ENCODE data around the gene GNPNAT1. TPM values are rescaled to one million over a fixed set of nuclear protein-coding genes. Genes with fewer than 3 reads are reported as not detected.

Gene GNPNAT1
- total RNA-seq, 1 donor from 2014 or later: 11.6 TPM

DNA sequence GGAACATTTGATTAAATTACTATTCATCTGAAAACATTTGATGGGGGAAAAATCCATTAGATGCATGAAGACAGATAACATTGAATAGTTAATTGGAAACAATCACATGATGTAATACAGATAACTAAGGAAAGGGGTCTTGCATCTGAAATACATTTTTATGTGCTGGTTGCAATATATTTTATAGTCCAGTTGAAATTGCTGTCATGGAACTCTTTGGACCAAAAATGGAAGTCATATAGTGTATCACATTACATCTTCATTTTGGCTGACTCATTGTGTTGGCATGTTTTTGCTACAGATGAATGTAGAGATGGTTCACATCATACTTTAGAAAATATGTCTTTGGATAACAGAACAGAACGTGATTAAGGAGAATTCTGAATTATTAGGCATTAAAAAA, 43.0 kb upstream of the GNPNAT1 start:
- ATAC-seq (no peak), DNase-seq (no peak)
- H3K36me3 ChIP-seq: no peaks in the 10 kb centered on the region
- TF ChIP-seq CTCF (IDR thresholded peaks at IDR 0.05): no peak
- no peaks in the 10 kb centered on the region for H3K27me3 ChIP-seq
- no peak overlapping the region for H3K4me3 ChIP-seq
- no peaks in the 10 kb centered on the region for H3K9me3 ChIP-seq
- no peak overlapping the region for H3K27ac ChIP-seq
- intact Hi-C loops (cut with DNase I): no loop called here
- no peaks in the 10 kb centered on the region for H3K4me1 ChIP-seq

- no peak for ATAC-seq
- no peaks in the 10 kb centered on the region for H3K9me3 ChIP-seq
These were observed 42.5 kb upstream of the GNPNAT1 start for GRCh38 chr14:52833891-52834290.

GRCh38 chr14:52829527-52830185, 38.2 kb upstream of the GNPNAT1 start:
- Histone ChIP-seq H3K36me3 (no peaks in the 10 kb centered on the region), H3K9me3 (no peaks in the 10 kb centered on the region), H3K4me1 (no peaks in the 10 kb centered on the region), H3K27me3 (no peaks in the 10 kb centered on the region), H3K27ac (no peak overlapping the region), H3K4me3 (no peak overlapping the region)
- intact Hi-C loops (cut with DNase I): no loop called here
- no peak for TF ChIP-seq CTCF (IDR thresholded peaks at IDR 0.05)
- ATAC-seq (no peak), DNase-seq (no peak)

More at GRCh38 chr14:52833891-52834290, 42.5 kb upstream of the GNPNAT1 start:
- no peaks in the 10 kb centered on the region for H3K27me3 ChIP-seq
- no peak for DNase-seq
- no peak for TF ChIP-seq CTCF (IDR thresholded peaks at IDR 0.05)
- no peak overlapping the region for H3K27ac ChIP-seq
- H3K4me1 ChIP-seq: no peaks in the 10 kb centered on the region
- intact Hi-C loops (cut with DNase I): no loop called here
- no peaks in the 10 kb centered on the region for H3K36me3 ChIP-seq
- no peak overlapping the region for H3K4me3 ChIP-seq

DNA sequence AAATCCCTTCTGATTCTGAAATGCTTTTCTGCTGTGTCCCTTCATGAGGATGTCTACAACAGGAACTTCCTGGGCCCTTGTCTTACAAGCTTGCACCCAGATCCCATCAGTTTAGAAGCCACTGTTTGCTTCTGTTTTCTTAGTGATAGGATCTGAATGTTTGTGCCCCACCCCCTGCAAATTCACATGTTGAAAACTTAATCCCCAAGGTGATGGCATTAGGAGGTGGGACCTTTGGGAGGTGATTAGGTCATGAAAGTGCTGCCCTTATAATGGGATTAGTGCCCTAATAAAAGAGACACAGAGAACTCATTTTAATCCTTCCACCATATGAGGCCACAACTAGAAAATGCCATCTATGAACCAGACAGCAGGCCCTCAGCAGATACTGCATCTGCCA, 36.0 kb upstream of the GNPNAT1 start:
- intact Hi-C loops (cut with DNase I): no loop called here

GRCh38 chr14:52825085-52825484, 33.7 kb upstream of the GNPNAT1 start:
- H3K4me3 ChIP-seq: no peak overlapping the region
- no peak overlapping the region for H3K27ac ChIP-seq
- no peak for TF ChIP-seq CTCF (IDR thresholded peaks at IDR 0.05)
- no peaks in the 10 kb centered on the region for H3K9me3 ChIP-seq
- intact Hi-C loops (cut with DNase I): no loop called here
- ATAC-seq (no peak), DNase-seq (no peak)
- no peaks in the 10 kb centered on the region for H3K36me3 ChIP-seq
- no peaks in the 10 kb centered on the region for H3K4me1 ChIP-seq
- no peaks in the 10 kb centered on the region for H3K27me3 ChIP-seq

More for the DNA sequence above, 36.0 kb upstream of the GNPNAT1 start:
- Histone ChIP-seq H3K36me3 (no peaks in the 10 kb centered on the region), H3K27ac (no peak overlapping the region), H3K9me3 (no peaks in the 10 kb centered on the region), H3K27me3 (no peaks in the 10 kb centered on the region), H3K4me3 (no peak overlapping the region), H3K4me1 (no peaks in the 10 kb centered on the region)
- no peak for ATAC-seq
- TF ChIP-seq CTCF (IDR thresholded peaks at IDR 0.05): no peak
- no peak for DNase-seq

DNA sequence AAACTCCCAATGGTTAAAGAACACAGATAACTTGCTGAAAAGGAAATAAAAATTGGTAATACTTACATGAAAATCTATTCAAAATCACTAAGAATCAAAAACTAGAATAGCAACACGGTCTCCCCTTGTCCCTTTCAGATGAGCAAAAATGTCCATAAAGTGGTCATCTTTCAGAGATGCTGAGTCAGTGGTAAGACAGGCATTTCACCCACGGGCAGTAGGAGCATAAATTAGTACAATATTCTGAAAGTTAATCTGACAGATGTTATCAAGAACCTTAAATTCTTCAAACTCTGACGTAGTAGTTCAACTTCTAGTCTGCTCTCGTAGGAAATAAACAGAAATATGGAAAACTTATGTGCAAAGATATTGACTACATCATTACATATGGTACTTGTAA, 33.1 kb upstream of the GNPNAT1 start:
- no peak for ATAC-seq
- no peak overlapping the region for H3K4me3 ChIP-seq
- no peak overlapping the region for H3K27ac ChIP-seq
- no peak for TF ChIP-seq CTCF (IDR thresholded peaks at IDR 0.05)
- H3K9me3 ChIP-seq: no peaks in the 10 kb centered on the region
- H3K4me1 ChIP-seq: no peaks in the 10 kb centered on the region
- DNase-seq: no peak
- H3K36me3 ChIP-seq: no peaks in the 10 kb centered on the region
- intact Hi-C loops (cut with DNase I): no loop called here
- no peaks in the 10 kb centered on the region for H3K27me3 ChIP-seq

Data from upper lobe of right lung (tissue), 1 donor.